Stimulated activated CD8-positive, alpha-beta memory T cell treated with anti-CD3 and anti-CD28 coated beads, Interleukin-12 subunit alpha, Interleukin-12 subunit beta, amount 100 ng/mL, for 24 hours (primary cell): ENCODE results near the gene G6PC2.
"Not testable (repeated sequence)": the region's sequence is repeated elsewhere in the genome, so short reads cannot be mapped to it uniquely, and the experiment has no call there.

Source experiments
- DNase-seq: peaks from one replicate; pipeline ENCODE4 v3.0.0-alpha.2; 2020; ENCODE audit errors: extremely low read depth

Gene G6PC2

DNA sequence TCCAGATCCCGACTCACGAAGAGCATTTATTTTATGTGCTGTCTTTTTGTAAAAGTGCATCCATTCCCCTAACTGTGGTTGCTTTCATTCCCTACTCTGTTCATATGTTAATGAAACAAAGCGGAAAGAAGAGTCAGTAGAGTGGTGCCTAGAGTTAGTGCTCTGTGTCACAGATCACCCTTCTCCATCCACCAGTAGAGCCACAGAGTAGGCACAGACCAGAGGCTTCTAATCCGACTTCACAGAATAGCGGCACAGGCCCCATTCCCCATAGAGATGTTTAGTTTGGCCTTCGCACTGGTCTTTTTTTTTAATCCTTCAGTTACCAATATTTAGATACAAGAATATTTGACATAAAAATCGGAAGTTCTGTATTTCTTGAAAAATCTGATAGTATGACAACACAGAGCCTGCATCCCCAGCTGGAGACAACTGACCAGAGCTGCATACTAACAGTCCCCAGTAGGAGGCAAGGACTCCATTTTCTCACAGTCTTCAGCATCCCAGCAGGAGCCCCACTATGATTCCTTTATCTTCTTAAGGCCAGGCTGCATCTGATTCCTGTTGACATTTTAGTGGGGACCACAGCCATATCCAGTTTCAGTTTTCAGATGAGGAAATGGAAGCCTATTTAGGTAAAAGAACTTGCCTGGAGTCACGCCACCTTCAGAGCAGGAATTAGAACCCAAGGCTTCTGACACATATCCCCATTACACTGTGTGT lies 7.0 kb downstream of the G6PC2 start:
- no peak for DNase-seq

DNA sequence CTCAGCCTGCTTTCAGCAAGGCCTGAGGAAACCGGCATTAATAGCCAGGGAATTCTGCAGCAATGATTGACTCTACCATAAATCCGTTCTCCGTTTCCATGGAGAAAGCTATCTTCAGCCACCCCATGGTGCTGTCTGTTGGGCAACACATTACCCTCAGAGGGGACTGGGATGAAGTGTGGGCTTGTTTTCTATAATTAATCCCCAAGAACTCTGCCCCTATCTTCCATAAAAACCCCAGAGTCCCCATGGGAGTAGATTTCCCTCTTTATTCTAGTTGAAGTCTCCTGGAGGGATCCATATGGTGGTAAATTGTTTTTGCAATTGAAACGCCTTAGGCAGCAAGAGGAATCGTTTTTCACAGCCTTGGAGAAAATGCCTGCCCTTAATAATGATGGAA lies 9.2 kb downstream of the G6PC2 start:
- no peak for DNase-seq

DNA sequence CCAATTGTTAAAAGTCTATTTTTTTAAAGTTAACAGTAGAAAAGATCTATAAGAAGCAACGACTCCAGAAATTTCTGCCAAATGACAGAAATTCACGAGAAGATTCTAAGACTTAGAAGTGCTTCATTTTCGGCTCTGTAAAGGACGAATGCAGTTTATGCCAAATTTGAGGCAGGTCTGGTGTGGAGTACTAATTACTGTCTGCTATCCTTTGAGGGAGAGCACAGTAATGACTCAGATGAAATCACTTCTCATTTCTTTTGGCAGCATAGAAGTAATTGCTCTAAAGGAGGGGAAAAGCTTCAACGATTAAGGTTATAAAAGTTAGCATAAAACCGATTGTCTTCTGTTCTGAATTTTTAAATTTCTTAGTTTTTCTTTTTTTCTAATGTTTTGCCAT lies 11.4 kb downstream of the G6PC2 start:
- no peak for DNase-seq

DNA sequence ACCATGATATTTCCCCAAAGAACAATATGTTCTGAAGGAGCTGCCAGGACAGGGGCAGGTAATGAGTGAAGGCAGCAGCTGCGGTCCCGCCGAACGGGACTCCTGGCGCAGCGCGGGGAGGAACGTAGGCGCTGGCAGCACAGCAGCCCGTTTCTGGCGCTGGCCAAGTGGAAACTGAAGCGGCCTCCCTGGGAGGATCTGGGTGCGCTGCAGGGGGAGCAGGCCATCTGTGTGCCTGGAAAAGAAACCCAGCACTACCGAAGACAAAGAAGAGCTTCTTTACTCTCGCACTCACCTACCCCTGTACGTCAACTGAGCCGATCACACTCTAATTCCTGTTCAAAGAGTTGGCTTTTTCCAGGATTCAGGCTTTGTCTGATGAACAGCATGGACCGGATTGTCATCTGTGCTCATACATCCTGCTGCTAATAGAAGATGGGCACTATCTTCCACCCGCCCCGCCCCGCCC lies 11.8 kb downstream of the G6PC2 start:
- no peak for DNase-seq

DNA sequence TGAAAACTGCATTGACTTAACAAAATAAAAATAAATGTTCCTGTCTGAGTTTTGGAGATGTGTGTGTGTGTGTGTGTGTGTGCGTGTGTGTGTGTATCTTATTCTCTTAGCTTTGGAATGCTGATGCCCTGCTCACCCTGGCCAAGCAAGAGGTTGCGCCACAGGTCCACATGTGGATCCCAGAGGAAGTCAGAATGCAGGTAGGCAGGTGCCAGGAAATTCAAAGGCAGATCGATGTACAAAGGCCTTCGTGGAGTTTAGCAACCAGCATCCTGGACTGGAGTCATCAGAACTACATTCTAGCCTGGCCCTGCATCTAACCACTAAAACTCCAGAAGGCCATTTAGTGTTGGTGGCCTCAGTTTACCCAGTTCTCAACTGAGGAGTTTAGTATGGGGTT lies 12.4 kb downstream of the G6PC2 start:
- no peak for DNase-seq

DNA sequence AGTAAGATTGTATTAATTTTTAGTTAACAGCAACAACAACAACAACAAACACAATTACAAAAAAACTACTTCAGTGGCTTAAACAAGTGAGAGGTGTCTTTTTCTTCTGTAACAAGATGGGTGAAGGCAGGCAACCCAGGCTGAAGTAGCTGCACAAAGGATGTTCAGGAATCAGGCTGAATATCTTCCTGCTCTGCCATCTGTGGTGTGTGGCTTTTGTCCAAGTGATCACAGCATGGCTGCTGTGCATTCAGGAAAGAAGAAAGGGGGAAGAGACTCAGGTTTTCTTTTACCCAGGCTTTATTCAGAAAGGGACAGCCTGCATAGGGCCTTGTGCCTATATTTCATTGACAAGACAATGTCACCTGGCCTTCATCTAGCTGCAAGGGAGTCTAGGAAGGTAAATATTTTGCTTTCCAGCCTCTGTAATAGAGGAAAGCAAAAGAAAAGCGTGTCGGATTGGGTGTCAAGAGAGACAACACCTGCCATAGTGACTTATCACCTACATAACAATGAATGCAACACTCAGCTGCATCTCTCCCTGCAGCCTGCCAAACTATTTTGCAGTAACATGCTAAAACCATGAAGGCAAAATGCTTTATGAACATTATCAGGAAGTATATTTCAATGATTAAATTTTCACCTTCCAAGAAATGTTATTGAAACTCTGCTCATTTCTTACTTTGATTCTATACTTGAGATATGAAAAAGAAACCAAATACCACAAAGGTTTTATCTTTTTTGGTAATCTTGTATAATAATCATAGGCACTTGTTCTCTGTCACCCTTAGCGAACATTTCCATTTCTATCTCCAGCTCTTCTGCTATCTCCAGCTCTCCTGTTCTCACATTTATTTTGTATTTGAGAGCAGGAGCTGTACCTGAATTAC lies 14.6 kb downstream of the G6PC2 start:
- no peak for DNase-seq

DNA sequence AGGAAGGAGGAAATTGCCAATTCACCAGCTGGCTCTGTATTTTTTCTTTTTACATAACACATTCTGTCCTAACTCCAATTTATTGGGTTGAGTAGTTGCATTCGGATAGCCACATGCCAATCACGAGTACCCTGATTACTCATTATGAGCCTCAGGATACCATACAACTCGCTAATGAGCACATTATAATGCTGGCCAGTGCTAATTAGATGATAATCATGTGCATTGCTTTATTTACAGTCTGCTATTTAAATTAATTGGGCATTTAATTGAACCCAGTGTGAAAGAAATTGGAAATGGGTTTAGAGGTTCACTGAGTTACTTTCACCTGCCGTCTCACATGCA lies 15.2 kb downstream of the G6PC2 start:
- DNase-seq, result no peak

DNA sequence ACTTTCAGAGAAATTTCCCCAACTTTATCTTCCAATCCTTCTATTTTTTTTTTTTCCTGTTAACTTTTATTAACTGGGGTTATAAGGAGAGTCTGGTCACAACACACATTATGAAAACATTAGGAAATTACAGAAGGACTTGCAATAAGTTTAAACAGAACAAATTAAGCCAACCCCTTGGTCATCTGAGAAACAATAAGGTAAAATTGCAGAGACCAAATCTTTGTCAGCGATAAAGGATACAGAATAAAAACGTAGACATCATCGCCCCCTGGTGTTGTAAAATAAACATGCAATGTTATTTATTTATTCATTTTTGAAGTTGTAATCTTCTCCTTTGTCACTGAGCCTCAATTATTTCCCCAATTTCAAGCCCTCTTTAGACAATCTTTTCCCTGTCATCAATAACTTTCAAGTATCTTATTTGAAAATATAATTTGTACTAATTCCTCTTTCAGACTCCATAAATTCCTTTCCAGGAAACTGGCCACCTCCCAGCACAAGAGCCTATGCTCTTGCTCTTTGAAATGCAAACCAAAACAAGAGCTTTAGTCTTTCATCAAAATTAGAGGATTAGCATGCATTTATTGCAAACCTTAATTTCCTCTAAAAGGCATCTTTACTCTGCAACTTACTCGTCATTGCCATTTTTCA lies 19.5 kb downstream of the G6PC2 start:
- no peak for DNase-seq

DNA sequence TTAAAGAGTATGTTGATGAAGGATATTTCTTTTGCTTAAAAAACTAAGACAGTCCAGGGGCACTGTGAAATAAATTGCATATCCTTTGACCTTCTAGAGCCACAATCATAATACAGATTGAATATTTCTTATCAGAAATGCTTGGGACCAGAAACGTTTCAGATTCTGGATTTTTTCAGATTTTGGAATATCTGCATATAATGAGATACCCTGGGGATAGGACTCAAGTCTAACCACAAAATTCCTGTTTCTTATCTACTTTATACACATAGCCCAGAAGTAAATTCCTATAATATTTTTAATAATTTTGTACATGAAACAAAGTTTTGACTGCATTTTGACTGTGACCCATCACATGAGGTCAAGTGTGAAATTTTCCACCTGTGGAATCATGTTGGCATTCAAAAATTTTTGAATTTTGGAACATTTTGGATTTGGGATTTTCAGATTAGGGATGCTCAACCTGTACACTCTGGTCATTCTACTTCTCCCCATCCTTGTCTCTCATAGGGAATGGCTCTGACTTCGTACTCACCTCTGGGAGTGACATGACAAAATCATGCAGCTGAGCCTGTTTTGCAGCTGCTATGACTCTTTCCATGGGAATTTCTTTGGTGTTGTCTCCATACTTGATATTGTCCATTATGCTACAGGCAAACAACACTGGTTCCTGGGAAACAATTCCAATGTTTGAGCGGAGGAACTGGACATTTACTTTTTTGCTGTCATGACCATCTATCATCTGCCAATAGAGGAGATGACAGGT lies 25.7 kb downstream of the G6PC2 start:
- DNase-seq, result no peak

DNA sequence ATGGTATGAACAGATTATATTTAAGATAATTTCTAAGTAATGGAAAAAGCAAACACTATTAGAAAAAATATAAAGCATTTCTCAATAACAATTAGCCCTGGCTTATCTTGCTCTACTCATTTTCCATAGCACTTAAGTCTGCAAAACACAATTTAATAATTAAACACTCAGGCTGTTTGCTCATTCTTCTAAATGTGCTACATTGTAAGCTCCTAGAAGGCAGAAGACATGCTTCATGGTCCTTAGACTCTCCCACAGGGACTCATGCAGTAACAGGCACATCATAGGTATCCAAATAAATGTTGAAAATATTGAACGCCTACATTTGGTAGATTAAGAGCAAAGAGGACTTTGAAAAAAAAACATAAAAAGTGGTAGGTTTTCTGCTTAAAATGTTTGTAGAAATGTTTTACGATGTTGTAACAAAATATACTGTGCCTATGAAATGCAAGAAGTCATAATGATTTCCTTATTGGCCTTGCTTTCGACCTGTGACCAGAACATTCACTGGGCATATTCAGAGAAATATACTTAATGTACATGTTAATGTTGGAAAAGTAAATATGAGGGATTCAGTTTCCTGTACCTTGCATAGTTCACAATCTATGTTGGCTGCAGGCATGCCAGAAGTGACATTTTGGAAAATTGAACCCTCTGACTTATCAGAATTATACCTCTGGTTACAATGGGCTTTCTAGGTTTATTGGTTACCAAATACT lies 27.2 kb downstream of the G6PC2 start:
- no peak for DNase-seq

DNA sequence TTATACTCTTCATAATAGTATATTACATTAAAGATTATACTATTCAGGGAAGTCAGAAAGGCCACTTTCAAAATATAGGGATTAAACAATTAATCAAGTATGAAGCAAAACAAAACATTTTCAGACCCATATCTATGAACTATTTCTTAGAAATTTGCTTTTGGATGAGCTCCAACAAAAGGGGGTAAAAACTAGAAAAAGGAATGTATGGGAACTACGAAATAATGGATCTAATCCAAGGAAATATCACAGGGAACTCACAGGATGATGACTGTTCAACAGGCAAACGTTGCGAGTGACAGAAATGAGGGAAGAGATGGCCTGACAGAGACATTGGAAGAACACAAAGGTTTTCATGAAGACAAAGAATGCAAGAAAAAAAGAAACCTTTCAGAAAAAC lies 27.9 kb downstream of the G6PC2 start:
- no peak for DNase-seq

DNA sequence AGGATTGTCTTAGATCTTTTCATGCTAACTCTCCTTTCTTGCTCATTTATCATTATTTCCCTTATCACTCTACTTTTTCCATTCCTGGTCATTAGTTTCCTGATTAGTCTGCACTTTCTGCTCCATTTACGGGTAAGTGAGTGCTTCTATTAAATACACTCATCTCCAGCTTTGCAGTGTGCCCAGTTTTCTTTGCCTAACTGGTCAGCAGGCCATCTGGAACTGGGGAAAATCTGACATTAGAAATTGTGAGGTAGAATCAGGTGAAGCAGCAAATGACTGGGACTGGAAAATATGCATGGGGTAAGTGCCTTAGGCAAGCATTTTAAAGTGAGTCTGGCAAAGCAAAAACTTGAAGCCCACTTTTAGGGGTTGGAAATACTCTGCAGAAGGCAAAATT lies 29.2 kb downstream of the G6PC2 start:
- no peak for DNase-seq

DNA sequence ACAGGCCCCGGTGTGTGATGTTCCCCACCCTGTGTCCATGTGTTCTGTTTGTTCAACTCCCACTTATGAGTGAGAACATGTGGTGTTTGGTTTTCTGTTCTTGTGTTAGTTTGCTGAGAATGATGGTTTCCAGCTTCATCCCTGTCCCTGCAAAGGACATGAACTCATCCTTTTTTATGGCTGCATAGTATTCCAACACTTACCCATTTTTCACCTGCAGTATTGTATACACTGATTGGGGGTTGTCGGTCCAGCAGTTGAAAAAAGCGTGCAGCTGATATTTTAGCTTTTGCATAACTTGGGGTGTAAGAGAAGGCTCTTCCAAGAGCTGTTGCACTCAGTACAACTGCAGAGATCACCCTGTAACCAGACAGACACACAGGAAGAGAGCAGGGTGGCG lies 31.1 kb downstream of the G6PC2 start:
- DNase-seq, result not testable (repeated sequence)

DNA sequence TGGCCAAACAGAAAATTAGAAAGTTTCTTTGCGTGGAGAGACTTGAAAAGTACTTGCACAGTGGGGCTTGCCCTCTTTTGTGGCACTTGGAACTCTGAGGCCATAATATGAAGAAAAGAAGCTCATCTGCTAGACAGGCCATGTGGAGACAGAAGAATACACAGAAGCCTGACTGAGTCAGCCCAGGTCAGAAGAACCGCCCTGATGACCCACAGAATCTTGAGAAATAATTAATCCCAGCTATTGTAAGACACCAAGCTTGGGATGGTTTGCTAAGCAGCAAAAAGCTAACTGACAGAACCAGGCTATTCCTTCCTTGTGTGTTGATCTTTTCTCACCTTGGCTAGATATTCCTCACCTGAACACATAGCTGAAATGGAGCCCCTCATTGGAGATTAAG lies 33.7 kb downstream of the G6PC2 start:
- DNase-seq, result no peak

DNA sequence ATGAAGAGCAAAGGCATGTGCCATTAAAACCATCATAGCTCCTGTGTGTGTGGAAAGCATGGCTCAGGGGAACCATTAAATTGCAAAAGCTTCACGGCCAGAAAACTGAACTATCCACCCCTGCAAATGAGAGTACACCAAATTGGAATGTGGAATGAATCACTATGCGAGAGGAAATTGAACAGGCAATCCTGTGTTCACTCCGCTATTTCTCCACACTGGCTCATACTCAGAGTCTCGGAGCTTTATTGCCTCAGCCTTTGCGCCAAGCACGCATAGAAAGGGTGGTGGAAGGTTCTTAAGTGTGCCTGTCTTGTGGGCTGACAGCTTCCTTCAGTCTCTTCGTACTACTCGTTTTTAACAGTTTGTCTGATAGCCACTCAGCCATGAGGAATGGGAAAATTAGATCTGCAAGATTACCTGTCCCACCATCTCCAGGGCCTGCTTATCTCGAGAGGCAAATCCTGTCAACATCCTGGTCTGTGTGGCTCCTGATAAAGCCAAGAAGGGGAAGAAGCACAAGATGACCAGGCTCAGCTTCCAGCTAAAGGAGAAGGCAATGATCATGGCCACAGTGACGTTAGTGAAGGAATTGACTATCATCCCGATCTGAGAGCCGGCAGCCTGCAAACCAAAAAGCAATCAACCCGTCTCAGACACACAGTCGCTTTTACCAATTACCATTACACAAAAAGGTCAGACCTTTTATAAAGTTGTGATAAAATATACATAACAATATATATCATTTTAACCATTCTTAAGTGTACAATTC lies 34.9 kb downstream of the G6PC2 start:
- DNase-seq, result no peak

DNA sequence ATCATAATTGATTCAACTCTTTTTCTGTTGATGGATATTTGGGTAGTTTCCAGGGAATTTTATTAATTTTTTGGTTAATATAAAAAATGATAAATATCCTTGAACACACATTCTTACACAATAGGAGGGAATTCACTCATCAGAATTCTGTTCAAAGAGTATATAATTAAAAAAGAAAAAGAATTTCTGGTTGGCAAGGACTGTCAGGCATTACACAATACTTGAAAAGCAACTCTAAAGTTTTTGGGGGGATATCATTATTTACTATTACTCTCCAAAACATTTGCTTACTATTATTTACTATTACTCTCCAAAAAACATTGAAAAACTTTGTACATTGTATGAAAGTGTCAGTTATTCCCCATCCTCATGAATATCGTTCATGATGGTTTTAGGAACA lies 38.0 kb downstream of the G6PC2 start:
- DNase-seq, result no peak

DNA sequence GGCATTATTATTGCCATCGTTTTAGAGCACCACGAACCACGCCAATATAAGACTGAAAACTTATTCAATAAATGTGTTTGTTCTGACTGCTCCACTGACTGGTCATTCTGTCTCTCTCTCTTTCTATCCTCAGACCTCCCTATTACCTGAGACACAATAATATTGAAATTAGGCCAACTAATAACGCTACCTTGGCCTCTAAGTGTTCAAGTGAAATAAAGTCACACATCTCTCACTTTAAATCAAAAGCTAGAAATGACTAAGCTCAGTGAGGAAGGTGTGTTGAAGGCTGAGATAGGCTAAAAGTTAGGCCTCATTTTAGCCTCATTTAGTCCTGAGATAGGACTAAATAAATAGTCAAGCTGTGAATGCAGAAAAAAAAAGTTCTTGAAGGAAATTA lies 38.8 kb downstream of the G6PC2 start:
- no peak for DNase-seq

DNA sequence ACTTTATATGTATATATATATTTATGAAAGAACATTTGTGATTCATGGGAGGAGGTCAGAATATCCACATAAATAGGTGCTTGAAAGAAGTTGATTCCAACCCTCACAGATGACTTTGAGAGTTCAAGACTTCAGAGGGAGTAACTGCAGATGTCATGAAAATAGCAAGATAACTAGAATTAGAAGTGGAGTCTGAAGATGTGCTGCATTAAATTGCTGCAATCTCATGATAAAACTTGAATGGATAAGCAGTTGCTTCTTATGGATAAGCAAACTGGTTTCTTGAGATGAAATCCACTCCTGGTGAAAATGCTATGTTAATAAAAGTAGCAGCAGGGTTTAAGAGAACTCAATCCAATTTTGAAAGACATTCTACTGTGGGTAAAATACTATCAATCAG lies 40.2 kb downstream of the G6PC2 start:
- DNase-seq, result no peak

DNA sequence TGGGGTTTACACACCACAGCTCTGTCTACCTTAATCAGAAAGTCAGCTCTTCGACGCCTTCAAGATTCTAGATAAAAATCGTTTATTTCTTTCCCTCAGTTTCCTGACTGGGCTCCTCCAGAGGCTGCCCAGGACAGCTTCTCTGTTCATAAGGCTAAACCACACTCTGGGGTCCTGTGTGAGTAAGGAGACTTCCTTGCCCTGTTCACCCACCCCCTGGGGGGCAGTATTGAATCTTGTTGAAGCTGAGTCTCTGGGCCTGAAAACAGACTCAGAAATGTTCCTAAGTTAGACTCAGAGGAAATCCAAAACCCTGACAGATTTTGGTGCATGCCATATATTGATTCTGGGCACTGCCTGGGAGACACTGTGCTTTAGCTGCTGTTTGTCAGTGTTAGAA lies 43.0 kb downstream of the G6PC2 start:
- no peak for DNase-seq

DNA sequence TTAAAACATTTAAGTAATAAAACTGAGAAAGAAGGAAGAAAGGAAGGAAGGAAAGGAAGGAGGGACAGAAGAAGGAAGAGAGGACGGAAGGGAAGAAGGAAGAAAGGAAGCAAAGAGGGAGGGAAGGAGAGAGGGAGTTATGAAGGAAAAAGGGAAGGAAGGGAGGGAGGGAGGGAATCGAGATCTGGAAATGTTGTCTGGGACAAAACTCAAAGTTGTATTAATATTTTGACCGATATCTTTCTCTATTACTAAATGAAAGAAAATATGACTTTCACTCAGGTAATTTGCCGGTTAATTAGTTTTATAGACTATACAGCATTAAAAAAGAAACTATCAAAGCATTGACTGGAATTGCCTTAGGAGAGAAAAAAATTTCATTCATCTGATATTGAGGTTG lies 44.4 kb downstream of the G6PC2 start:
- DNase-seq, result no peak
